NCI-H128 (cell line): ENCODE results near the gene SELENOP.

Experiments
- DNase-seq: peaks from one replicate; lab custom pipeline; 2025; ENCODE audit not compliant: unreplicated experiment; lab: John Stamatoyannopoulos, UW

The SELENOP gene

DNA sequence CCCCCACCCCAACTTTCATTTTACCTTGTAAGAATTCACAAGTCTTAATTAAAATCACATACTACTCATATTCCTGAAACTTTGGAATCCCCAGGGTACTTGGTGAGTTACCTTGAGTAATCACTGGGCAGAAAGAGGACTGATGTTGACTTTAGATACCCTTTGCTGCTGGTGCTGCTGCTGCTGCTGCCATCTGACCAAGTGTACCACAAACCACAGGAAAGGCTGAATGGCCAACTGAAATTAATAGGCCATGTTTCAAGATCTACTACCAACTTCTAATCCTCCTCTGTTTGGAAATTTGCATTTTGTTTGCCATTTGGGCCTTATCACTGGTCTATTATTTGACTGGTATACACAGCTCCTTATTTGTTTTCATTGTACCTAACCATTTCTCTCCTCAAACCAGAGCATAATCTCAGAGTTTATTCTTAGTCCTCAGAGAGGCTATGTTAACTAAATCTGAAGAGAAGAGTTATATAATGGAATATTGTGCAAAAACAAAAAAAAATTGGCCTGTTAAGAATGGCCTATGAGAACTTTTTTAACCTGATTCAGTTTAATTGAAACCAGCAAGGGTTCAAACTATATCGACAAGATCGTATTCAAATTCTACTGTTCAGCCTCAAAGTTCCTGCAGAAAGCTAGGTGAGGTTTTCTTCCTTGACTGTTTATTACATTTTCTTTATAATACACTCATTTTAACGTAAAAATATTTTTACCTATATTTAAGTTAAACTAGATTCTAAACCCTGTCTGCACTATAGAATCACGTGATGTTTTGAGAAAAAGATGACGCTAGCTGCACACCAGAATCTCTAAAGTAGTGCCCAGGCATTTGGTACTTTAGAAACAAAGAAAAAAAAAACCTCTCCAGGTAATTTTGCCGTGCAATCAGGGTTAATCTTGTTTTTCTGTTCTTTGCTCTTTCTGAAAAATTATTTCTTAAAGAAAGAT is 13.1 kb downstream of the SELENOP start:
- no peak for DNase-seq

DNA sequence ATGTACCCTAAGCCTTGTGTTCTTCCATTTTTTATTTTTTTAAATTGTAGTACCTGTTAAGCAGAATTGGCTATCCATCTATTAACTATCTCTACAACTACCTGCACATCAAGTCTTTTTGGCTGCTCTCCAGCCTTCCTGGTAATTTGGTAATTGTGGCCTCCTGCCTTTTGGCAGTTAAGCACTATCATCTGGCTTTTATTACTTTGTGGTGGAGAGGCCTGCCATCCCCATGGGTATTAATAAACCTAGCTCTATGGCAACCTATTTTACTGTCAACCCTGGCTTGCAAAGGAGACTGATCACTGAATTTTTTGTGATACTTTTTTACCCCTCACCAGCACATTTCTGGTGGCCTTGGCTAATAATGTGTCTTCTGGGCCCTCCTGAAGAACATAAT is 20.5 kb downstream of the SELENOP start:
- DNase-seq = no peak

DNA sequence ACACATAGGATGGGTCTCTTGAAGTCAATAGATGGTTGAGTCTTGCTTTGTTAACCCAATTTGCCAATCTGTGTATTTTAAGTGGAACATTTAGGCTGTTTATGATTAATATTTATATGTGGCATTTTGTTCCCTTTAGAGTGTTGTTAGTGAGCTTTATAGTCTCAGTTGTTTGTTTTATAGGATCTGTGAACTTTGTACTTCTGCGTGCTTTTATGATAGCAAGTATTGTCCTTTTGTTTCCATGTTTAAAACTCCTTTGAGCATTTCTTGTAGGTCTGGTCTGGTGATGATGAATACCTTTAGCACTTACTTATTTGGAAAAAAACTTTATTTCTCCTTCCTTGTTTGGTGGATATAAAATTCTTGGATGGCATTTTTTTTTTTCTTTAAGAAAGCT is 23.8 kb downstream of the SELENOP start:
- DNase-seq = no peak

DNA sequence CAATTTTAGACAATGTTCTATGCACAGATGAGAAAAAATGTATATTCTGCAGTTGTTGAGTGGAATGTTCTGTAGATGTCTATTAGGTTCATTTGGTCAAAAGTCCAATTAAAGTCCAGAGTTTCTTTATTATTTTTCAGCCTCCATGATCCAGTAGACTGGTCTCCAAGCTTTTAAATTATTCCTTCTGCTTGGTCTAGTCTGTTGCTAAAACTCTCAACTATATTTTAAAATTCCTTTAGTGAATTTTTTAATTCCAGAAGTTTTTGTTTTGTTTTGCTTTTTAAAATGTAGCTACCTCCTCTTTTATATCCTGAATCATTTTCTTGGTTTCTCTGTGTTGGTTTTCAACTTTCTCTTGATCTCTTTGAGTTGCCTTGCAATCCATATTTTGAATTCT is 24.6 kb downstream of the SELENOP start:
- no peak for DNase-seq

DNA sequence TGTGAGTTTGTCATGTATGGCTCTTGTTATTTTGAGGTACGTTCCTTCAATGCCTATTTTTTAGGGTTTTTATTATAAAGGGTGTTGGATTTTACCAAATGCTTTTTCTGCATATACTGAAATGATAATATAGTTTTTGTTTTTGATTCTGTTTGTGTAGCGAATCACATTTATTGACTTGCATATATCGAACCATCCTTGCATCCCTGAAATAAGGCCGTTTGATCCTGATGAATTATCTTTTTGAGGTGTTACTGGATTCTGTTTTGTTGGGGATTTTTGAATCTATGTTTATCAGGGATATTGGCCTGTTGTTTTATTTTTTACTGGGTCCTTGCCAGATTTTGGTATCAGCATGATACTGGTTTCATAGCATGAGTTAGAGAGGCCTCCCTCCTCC is 25.9 kb downstream of the SELENOP start:
- no peak for DNase-seq

DNA sequence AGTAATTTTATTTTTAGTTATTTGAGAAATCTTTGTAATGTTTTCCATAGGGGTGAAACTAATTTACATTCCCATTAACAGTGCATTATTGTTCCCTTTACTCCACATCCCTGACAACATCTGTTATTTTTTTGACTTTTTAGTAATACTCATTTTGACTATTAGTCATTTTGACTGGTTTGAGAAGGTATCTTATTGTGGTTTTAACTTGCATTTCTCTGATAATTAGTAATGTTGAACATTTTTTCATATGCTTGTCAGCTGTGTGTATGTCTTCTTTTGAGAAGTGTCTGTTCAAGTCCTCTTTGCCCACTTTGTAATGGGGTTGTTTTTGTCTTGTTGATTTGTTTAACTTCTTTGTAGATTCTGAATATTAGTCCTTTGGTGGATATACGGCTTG is 27.6 kb downstream of the SELENOP start:
- no peak for DNase-seq

DNA sequence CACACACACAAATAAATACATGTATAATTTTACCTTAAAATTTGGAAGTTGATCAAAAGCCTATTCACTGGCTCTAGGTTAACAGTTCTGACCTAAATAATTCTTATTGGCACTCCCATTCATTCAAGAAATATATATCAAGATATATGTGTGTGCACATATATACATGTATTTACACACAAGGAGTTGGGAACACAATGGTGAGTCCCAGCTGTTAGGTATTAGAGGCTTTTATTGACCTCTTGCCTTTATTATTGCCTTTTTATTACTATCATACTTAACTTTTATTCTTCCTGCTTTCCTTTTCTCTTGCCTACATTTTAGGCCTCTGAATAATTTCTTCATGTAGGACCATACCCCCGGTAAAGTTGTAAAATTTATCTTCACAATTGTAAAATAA is 30.1 kb downstream of the SELENOP start:
- DNase-seq = no peak

DNA sequence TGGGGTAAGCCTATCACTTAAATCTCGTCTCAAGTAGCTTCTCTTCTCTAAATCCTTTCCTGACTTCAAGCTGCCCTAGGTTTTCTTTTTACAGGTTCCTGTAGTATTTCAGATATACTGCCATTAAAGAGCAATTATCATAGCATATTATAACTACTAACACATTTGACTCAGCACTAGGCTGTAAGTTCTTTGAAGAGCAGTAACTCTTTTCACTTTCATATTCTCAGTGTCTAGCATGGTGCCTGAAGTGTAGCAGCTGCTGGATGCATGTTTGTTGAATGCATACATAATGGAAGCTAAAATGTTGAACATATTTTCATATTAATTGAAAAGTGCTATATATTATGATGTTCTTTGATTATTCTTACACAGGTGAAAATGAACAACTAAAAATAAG is 32.6 kb downstream of the SELENOP start:
- DNase-seq = no peak

DNA sequence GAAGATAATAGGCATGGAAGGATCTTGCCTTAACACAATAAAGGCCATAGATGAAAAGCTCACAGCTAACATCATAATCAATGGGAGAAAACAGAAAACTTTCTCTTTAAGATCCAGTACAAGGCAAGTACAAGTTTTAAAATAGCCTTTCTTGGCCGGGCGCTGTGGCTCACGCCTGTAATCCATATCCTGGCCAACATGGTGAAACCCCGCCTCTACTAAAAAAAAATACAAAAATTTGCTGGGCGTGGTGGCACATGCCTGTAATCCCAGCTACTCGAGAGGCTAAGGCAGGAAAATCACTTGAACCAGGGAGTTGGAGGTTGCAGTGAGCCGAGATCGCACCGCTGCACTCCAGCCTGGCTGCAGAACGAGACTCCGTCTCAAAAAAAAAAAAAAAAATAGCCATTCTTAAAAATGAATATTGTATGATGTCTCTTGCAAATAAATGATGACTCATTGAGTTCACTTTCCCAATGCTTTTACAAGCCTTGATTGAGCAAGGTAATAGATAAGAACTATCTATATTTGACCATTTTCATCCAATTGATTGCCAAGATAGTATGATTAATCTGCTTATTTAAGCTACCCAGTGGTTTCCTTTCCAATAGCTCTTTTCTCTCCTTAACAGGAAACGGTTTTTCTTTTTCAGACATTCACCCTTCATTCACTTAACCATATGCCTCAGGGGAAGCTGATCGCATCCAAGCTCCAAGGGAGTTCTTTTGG is 39.3 kb downstream of the SELENOP start:
- no peak for DNase-seq

DNA sequence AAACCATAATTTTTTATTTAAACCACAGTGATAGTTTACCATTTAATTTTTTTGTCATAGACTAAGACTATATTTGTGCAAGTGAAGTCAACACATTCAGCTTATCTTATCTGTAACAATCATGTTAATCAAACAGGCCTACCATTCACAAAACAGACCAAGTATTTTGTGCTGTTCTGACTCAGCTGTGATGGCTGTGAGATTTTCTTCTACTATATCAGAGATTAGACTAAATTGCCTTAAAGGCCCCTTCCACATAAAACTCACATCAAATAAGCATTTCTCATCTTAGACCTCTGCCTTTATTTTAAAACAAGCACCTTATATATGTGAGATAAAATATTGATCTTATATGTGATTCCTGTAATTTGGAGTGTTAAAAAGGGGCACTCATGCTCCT is 41.7 kb downstream of the SELENOP start:
- DNase-seq = no peak

DNA sequence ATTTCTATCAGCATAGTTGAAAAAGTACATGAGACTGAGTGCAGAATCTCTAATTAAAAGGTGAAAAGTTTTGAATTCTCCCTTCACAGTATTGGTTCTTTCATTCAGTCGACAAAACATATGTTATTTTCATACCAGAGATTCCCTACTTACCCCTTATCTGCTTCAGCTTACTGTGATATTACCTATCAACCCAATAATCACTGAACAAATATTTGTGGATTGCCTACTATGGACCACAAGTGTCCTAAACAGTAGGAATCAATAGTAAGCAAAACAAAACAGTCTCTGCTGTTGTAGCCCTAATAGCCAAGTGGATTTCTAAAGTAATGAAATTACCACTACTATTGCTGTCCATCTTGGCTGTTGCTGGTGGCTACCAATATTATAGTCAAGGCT is 43.6 kb downstream of the SELENOP start:
- DNase-seq = no peak

DNA sequence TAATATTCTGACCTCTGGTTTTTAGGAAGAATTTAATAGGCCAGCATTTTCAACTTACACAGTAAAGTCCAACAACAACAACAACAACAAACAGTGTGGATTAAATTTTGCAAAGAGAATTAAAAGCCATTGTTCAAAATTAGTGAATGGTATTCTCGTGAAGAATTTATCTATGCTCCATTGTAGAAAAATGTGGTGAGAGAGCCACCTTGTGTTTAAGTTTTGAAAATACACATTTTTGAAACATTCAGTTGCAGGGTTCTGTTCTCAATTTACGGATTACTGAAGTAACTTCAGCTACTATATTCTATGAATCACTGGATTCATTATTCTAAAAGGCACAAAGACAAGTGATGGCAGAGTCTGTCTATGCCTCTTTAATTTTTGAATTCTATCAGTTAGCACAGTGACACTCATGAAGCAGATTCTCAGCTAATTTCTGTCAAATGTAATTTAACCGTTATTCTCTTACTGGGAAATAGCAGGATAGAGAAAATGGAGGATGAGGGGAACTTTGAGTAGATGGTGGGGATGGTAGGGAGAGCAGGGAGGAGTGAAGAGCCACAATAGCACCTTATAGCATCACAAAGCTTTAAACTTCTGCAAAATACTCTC is 44.1 kb downstream of the SELENOP start:
- no peak for DNase-seq

DNA sequence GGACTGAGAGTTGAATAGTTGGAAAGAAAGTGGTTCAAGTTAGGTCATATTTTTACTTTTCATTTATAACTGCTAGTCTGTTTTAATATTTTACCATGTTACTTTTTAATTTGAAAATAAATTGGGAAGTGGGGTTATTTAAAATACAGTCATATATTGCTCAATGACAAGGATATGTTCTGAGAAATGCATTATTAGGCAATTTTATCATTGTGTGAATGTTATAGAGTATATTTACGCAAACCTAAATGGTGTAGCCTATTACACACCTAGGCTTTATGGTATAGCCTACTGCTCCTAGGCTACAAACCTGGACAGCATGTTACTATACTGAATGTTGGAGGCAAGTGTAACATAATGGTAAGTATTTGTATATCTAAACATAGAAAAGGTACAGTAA is 49.9 kb downstream of the SELENOP start:
- no peak for DNase-seq

DNA sequence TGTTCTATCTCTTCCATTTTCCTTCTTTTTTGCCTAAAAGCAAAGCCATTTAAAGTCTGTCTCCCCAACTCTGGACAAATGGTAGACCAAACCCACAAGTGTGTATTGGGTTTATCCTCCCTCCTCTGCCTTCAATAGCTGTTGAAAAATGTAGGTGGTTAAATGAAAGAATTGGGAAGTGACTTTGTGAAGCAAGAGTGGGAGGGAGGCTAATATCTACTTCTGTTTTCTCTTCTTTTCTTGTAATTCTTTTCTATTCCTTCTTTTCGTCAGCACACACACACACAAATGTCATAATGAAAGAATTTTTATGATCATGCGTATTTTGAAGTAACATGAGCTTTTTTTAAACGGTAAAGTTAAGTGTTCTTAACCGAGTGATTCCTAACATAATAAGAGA is 51.3 kb downstream of the SELENOP start:
- no peak for DNase-seq

DNA sequence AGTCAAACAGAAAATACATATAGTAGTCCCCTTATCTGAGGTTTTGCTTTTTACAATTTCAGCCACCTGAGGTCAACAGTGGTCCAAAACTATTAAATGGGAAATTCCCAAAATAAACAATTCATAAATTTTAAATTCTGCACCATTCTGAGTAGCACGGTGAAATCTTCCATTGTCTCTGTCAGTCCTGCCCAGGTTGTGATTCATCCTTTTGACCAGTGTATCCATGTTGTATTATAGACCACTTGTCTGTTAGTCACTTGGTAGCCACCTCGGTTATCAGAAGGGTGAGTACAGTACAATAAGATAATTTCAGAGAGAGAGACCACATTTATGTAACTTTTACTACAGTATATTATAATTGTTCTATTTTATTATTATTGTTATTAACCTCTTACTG is 52.2 kb downstream of the SELENOP start:
- no peak for DNase-seq

DNA sequence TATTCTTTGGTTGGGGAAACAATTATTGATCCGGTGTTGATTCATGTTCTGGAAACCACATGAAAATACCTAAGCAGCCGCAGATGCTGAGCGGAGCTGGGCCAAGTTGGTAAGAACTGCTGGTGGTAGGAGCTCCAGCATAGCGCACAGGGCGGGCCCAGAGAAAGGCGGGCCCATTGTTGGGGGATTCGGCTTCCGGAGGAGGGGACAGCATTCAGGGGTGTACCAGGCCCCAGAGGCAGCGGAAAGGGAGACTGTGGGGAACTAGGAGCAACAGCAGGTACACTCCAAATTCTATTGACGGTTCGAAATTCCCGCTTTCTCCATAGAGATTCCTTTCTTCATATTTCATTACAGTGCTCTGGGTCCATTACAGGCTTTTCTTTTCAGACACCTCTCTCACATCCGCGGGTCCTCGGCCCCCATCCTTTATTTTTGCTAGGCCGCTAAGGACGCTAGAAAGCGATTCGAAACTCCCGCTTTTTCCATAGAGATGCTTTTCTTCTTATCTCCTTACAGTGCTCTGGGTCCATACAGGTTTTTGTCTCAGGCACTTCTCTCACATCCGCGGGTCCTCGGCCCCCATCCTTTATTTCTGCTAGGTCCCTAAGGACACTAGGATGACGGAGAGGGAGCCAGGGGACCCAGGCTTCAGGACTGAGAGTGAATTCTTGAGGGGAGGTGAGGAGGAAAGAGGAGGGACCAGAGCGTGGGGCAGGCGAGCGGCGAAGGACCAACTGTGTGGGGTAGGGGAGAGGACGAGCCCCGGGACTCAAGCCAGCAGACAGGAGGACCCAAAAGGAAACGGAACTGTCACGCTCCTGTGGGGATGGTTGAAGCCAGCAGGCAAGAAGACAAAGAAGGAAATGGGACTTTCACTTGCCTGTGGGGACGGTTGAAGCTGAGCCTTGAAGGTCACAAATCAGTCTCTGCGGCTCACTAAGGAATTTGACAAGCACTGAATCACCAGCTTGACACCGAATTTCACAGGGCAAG is 54.8 kb downstream of the SELENOP start, which contains the start of gene CCDC152:
Gene CCDC152, plus strand, starts transcription at position 213 of the 996 bp plus-strand sequence. CDS start 2,304 bp downstream, outside the sequence.
- DNase-seq = no peak

DNA sequence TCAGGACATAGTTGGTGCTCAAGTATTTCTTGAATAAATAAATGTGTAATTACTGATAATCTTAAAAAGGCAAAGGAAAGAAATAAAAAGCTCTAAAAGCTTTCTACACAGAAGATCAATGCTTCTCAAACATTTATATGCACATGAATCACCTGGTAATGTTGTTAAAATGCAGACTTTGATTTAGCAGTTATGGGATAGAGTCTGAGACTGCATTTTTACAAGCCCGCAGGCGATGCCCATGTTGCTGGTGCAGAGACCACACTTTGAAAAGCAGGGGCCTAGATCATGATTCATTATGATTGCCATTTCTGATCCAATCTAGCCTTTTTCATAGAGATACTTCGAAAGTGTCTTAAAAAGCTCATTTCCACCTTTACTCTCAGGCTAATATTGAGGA is 58.6 kb downstream of the SELENOP start:
- no peak for DNase-seq

DNA sequence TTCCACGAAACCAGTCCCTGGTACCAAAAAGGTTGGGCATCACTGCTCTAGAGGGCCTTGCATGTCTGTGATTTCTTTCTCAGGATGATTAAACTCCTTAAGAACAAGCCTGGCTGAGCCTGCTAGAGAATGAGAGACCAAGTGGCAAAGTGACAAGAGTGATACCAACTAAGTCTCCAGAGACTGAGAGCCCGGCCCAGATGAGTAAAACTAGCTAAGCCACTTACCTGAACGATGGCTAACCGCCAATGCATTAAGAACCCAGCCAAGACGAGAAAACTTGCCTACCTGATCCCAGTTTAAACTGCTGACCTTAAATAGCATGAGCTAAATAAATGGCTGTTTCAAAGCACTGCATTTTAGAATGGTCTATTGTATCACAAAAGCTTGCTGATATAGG is 60.6 kb downstream of the SELENOP start:
- DNase-seq = no peak

DNA sequence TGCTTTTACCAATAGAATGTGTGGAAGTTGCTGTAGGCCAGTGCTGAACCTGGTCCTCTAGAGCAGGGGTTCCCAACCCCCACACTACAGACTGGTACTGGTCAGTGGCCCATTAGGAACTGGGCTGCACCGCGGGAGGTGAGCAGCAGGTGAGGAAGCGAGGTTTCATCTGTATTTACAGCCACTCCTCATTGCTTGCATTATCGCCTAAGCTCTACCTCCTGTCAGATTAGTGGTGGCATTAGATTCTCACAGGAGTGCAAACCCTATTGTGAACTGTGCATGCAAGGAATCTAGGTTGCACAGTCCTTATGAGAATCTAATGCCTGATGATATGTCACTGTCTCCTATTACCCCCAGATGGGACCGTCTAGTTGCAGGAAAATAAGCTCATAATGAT is 61.2 kb downstream of the SELENOP start:
- DNase-seq = no peak
